ENCODE data around the gene RPL36. TPM values are rescaled to one million over a fixed set of nuclear protein-coding genes. Genes with fewer than 3 reads are reported as not detected.
"Not testable (repeated sequence)": the region's sequence is repeated elsewhere in the genome, so short reads cannot be mapped to it uniquely, and the experiment has no call there.

Gene RPL36
- total RNA-seq, 6 experiments from 2014 or later = 712 to 903 (median 850) TPM

DNA sequence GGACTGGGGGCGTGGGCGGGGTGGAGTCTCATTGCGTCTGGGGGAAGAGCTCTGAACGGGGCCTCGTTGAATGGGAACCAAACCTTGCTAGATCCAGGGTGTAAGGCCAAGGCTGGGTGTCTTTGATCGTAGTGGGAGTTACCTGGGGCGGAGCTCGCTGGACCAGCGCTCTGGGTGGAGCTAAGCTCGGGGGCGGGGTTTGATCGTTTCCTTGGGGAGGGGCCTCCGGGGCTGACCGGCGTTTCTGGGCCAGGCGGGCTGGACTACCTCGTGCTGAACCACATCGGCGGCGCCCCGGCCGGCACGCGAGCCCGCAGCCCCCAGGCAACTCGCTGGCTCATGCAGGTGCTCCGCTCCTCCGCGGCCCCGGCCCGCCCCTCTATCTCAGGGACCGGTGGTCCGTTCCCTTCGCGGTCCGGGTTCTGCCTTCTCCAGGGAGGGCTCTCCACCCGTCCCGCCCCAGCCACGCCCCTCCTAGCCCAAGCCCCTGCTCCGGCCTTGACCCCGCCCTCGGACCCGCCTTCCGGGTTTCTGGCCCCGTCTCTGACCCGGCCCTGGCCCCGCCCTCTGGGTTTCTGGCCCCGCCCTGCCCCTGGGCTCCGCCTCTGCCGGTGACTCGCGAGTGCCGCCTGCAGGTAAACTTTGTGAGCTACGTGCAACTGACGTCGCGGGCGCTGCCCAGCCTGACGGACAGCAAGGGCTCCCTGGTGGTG is 3.3 kb upstream of the RPL36 start:
- TF ChIP-seq, protein P1, sequence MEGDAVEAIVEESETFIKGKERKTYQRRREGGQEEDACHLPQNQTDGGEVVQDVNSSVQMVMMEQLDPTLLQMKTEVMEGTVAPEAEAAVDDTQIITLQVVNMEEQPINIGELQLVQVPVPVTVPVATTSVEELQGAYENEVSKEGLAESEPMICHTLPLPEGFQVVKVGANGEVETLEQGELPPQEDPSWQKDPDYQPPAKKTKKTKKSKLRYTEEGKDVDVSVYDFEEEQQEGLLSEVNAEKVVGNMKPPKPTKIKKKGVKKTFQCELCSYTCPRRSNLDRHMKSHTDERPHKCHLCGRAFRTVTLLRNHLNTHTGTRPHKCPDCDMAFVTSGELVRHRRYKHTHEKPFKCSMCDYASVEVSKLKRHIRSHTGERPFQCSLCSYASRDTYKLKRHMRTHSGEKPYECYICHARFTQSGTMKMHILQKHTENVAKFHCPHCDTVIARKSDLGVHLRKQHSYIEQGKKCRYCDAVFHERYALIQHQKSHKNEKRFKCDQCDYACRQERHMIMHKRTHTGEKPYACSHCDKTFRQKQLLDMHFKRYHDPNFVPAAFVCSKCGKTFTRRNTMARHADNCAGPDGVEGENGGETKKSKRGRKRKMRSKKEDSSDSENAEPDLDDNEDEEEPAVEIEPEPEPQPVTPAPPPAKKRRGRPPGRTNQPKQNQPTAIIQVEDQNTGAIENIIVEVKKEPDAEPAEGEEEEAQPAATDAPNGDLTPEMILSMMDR (IDR thresholded peaks at IDR 0.05) = peak; percentile 88
- peaks cover 16% of the 10 kb centered on the region for H3K4me1 Mint-ChIP-seq (ENCODE audit: low read depth)
- DNase-seq = peak; percentile 89
- peaks cover 12% of the 10 kb centered on the region for H3K27me3 Mint-ChIP-seq (ENCODE audit: insufficient read depth)
- no peak overlapping the region for H3K27ac Mint-ChIP-seq
- peak overlapping the region; percentile 77 for H3K4me3 Mint-ChIP-seq
- no peaks in the 10 kb centered on the region for H3K9me3 Mint-ChIP-seq
- peaks cover 13% of the 10 kb centered on the region for H3K36me3 Mint-ChIP-seq (ENCODE audit: low read depth)

DNA sequence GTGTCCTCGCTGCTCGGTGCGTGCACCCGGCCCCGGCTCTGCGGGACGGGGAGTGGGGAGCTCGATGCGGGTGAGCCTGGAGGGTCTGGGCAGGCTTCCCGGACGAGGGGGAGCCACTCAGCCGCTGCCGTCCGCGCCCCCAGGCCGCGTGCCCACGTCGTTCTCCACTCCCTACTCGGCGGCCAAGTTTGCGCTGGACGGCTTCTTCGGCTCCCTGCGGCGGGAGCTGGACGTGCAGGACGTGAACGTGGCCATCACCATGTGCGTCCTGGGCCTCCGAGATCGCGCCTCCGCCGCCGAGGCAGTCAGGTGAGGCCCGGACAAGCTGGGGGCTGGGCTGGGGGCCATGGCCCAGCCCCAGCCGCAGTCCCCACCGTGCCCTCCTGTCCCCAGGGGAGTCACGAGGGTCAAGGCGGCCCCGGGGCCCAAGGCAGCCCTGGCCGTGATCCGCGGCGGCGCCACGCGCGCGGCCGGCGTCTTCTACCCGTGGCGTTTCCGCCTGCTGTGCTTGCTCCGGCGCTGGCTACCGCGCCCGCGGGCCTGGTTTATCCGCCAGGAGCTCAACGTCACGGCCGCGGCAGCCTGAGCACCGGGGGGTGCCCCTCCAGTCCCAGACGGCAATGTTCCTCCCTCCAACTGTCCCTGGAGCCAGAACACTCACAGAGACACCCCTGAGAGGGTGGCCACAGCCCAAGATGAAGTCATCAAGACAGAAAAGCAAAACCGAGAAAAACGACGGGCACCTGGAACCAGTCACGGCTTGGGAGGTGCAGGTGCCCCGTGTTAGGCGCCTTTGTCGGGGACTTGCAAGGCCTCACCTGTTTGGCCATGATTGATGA is 2.5 kb upstream of the RPL36 start:
- Mint-ChIP-seq H3K4me1 (ENCODE audit: low read depth) (peaks cover 22% of the 10 kb centered on the region), H3K36me3 (ENCODE audit: low read depth) (peaks cover 20% of the 10 kb centered on the region), H3K4me3 (no peak overlapping the region), H3K27me3 (ENCODE audit: insufficient read depth) (peaks cover 9% of the 10 kb centered on the region), H3K27ac (no peak overlapping the region), H3K9me3 (no peaks in the 10 kb centered on the region)
- TF ChIP-seq, protein P1 (IDR thresholded peaks at IDR 0.05) = peak; percentile 56
- DNase-seq = no peak

DNA sequence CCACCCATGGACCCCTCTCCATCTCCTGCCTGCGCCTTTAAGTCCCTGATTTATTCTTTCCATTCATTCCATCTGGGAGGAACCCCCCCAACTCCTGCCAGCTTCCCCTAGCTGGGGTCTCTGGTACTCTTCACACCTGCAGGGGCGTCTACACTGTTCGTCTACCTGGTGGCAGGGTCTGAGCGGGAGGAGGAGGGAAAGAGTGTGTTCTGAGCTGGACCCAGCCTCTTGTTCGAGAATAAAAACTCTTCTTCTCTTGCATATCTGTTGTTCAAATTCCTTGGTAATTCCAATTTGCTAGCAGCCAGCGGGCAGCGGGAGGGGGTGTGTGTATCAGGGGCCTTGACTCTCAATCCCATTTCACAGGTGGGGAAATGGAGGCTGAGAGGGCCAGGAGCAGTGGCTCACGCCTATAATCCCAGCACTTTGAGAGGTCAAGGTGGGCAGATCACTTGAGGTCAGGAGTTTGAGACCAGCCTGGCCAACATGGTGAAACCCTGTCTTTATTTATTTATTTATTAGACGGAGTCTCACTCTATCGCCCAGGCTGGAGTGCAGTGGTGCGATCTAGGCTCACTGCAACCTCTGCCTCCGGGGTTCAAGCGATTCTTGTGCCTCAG is 1.7 kb upstream of the RPL36 start:
- not testable (repeated sequence) for H3K4me3 Mint-ChIP-seq, H3K27ac Mint-ChIP-seq

DNA sequence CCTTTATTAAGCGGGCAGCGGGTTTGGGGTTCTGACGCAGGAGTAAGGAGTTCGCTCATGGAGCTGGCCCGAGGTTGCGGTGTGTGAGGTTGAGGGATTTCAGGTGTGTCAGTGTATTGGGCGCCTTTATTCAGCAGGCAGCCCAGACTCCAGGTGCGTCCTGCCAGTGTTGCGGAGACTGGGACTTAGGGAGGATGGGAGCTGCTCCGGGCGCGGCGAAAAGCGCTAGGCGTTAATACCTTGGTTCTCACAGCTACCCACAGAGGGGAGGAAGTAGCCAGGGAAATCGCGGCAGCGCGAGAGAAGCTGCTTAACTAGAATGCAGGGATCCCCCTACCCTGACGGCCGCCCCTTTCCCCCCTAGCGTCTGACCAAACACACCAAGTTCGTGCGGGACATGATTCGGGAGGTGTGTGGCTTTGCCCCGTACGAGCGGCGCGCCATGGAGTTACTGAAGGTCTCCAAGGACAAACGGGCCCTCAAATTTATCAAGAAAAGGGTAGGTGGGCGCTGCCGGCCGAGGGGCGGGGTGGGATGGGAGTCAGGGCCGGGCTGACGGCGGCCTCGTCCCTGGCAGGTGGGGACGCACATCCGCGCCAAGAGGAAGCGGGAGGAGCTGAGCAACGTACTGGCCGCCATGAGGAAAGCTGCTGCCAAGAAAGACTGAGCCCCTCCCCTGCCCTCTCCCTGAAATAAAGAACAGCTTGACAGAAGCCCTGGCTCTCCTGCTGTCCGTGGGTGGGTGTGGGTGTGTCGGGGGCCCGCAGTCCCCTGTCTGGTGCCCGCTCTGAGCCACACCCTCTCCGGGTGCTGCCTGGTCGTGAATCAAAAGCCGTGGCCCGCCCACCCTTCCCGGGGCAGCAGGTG is 1.1 kb downstream of the RPL36 start:
- H3K4me3 Mint-ChIP-seq = peak overlapping the region; percentile 99
- peaks cover 20% of the 10 kb centered on the region for H3K4me1 Mint-ChIP-seq (ENCODE audit: low read depth)
- peaks cover 13% of the 10 kb centered on the region for H3K27me3 Mint-ChIP-seq (ENCODE audit: insufficient read depth)
- DNase-seq = no peak
- H3K36me3 Mint-ChIP-seq (ENCODE audit: low read depth) = peaks cover 26% of the 10 kb centered on the region
- peak overlapping the region; percentile 95 for H3K27ac Mint-ChIP-seq
- TF ChIP-seq, protein P1 (IDR thresholded peaks at IDR 0.05) = no peak
- H3K9me3 Mint-ChIP-seq = no peaks in the 10 kb centered on the region

More for the DNA sequence above, 1.7 kb upstream of the RPL36 start:
- DNase-seq, H3K9me3 Mint-ChIP-seq: not testable (repeated sequence)
- Mint-ChIP-seq H3K4me1 (ENCODE audit: low read depth) (peaks cover 20% of the 10 kb centered on the region), H3K27me3 (ENCODE audit: insufficient read depth) (peaks cover 11% of the 10 kb centered on the region), H3K36me3 (ENCODE audit: low read depth) (peaks cover 22% of the 10 kb centered on the region)

DNA sequence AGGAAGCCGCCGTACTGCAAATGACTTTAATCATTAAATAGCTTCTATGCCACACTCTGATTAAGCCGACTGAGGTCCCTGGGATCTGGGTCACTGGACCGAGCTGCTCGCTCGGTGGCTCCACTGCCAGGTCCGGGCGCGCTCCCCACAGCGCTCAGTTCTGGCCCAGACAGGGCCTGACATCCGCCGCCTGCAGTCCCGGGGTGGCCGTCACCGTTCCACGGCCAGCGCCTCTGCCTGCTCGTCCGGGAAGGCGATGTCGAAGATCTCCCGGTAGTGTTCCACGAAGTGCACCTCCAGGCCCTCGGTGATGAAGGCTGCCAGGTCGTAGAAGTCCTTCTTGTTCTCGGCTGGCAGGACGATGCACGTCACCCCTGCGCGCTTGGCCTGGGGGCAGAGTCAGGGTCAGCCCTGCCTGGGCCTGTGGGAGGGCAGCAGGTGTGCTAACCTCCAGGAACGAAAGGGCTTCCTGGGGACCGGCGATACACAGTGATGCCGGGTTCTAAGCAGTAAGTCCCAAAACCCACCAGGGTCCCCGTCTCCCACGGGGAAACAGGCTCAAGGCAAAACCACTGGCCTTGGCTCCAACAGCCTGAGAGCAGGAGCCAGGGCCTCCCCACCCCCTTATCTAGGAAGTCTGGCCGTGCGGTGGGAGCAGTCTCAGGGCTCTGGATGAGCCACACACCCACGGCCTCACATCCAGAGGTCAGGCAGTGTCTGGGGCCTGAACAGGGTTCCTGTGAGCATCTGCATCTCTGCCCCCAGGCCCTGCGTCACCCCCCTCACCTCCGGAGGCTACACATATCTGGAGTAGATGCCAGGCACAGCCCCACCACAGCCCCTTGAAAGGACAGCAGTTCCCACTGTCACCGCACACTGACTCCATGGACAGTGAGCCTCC is 2.0 kb downstream of the RPL36 start:
- TF ChIP-seq, protein P1 (IDR thresholded peaks at IDR 0.05) = no peak
- no peak for DNase-seq
- Mint-ChIP-seq H3K4me1 (ENCODE audit: low read depth) (peaks cover 16% of the 10 kb centered on the region), H3K4me3 (peak overlapping the region; percentile 99), H3K27me3 (ENCODE audit: insufficient read depth) (peaks cover 19% of the 10 kb centered on the region), H3K36me3 (ENCODE audit: low read depth) (peaks cover 30% of the 10 kb centered on the region), H3K9me3 (no peaks in the 10 kb centered on the region), H3K27ac (peak overlapping the region; percentile 69)

All from HFFc6 (cell line).